Middle frontal gyrus (tissue), 1 donor: ENCODE measurements around the gene MRPL55.
A peak's percentile ranks its signal among the peaks of the same experiment; 100 is the strongest.

Experiments used
- DNase-seq: peaks from one replicate; pipeline ENCODE4 v3.0.0-alpha.2; 2015; ENCODE audit warnings: low spot score; ENCODE audit errors: extremely low spot score

MRPL55 gene

DNA sequence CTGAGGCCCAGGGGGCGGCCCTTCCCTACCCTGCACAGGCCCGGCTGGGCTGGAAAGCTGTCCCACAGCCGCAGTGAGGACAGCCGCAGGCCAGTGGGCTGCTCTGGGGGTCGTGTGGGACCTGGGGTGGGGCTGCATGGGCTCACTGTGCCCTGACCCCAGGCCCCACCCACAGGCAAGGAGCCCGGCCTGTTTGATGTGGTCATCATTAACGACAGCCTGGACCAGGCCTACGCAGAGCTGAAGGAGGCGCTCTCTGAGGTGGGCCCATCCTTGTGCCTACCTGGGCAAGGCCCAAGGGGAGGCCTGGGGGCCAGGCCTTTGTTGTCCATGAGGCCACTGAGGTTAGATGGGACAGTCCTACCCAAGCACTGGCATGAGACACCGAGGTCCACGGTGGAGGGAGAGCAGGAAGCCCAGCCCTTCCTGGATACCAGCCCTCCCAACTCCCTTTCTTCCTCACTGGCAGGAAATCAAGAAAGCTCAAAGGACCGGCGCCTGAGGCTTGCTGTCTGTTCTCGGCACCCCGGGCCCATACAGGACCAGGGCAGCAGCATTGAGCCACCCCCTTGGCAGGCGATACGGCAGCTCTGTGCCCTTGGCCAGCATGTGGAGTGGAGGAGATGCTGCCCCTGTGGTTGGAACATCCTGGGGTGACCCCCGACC lies 39.2 kb upstream of the MRPL55 start:
- no peak for DNase-seq

DNA sequence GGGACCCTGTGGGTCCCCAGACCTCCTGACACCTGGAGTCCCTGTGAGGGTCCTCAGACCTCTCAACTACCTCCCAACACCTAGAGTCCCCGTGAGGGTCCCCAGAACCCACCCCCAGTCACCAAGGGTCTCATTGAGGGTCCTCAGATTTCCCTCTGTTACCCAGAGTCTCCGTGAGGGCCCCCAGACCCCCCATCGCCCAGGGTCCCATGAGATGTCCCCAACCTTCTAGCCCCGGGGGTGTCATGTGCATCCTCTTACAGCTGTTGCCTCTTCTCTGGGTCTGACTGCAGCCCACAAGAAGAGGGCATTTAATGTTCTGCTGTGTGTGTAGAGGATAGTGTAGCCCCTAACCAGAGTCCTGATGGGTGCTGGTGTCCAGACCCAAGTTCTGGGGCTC lies 38.7 kb upstream of the MRPL55 start:
- DNase-seq = no peak

DNA sequence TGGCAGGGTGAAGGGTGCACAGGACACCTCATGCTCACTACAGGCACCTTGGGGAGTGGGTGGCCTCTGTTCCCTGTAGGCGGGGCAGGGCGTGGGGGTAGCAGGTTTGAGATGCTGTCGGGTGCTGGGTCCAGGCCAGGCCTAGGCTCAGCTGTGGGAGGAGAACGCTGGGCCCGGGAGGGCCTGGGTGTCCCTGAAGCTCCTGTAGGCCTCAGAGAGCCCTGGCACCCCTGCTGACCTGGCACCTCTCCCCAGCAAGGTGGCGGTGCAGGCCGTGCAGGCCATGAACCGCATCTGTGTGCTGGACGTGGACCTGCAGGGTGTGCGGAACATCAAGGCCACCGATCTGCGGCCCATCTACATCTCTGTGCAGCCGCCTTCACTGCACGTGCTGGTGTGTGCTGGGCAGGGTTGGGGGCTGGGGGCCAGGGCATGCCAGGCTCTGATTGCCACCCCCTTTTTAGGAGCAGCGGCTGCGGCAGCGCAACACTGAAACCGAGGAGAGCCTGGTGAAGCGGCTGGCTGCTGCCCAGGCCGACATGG lies 38.1 kb upstream of the MRPL55 start:
- no peak for DNase-seq

DNA sequence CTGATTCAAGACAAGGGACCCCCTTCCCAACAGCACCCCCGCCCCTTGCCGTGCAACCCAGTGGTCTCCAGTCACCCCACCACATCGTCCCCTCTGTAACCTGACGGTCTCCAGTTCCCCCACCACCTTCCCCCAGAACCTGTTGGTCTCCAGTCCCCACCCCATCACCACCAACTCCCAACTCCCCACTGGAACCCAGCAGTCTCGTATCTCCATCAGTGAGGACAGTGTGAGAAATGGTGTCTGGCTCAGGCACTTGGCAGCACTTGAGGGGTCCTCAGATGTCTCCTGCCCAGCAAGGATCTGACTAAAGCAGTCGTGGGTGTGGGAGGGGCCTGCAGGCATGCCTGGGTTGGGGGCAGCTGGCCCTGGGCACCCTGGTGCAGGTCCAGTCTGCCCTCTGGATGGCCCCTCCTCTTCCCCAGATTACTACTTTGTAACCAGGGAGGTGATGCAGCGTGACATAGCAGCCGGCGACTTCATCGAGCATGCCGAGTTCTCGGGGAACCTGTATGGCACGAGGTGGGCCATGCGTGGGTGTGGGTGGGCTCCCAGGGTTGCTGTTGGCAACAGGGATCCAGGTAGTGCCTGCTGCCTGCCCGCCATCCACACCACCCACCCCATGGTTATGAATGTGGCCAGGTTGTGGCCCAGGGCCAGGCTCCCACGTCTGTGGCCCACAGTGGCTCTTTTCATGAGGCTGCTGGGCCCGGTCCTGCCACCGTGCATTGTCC lies 37.5 kb upstream of the MRPL55 start:
- DNase-seq = no peak

- no peak for DNase-seq
Observed at GRCh38 chr1:228145463-228146416, 36.6 kb upstream of the MRPL55 start.

GRCh38 chr1:228144993-228145343 lies 35.9 kb upstream of the MRPL55 start:
- no peak for DNase-seq

- no peak for DNase-seq
Observed at GRCh38 chr1:228144193-228144992, 35.3 kb upstream of the MRPL55 start.

DNA sequence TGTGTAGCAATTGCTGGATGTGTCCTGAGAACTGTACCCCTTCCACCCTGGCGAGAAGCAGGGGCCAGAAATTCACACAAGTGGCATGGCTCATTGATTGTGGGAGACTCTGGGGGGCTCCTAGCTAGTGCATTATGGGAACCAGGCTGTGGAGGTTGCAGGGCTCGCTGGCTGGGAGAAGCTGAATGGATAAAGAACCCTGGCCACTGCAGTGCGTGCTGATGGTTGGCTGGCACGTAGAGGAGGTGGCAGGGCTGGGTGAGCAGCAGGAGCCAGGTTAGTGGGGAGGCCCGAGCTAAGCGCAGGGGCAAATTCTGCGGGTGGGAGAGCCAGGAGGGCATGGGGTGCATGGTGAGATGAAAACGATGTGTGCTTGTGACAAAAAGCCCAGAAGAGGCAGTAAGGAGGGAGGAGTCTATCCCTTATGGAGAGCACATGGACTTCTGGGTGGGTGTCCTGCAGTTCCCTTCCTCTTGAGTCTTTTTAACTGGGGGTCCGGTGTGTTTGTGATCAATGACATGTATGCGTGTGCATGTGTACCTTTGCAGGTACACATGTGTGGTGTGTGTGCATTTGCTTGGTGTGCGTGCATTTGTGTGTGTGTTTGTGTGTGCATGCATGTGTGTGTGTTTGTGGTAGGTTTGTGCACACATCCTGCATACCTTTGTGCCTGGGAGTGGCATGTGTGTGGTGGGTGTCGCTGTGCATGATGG lies 34.5 kb upstream of the MRPL55 start:
- no peak for DNase-seq

DNA sequence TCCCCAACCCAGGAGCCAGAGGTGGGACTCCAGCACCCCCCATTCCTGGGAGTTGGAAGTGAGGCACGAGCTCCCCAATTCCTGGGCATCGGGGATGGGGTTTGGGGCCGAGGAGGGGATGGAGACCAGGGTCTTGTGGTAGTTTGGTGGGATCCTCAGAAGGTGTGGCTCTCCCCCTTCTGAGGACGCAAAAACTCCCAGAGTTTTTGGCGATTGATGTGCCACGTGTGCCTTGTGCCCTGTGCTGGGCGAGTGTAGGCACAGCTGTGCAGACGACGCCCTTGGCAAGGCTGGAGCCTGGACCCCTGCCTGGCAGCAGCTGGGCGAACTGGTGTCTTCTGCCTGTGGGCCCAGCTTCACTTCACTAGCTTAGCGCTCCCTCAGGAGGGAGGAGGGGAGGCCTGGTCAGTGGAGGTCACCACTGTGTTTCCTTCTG lies 33.6 kb upstream of the MRPL55 start:
- DNase-seq = no peak

DNA sequence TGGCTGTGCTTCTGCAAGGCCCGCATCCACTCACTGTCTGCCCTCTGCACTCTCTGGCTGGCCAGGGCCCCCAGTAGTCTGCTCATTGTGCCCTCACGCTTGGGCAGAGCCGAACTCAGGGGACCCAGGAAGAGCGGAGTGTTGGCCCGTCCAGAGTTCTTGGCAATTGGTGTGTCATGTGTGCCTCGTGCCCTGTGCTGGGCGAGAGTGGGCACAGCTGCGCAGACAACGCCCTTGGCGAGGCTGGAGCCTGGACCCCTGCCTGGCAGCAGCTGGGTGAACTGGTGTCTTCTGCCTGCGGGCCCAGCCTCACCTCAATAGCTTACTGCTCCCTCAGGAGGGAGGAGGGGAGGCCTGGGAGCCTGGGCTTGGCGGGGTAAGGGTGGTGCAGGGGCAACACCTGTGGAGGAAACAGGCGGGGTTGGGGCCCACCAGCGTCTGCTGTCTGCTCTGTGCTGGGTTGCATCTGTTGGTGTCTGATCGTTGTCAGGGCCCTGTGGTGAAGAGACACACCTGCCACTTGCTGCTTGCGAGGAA lies 33.1 kb upstream of the MRPL55 start:
- DNase-seq = no peak

DNA sequence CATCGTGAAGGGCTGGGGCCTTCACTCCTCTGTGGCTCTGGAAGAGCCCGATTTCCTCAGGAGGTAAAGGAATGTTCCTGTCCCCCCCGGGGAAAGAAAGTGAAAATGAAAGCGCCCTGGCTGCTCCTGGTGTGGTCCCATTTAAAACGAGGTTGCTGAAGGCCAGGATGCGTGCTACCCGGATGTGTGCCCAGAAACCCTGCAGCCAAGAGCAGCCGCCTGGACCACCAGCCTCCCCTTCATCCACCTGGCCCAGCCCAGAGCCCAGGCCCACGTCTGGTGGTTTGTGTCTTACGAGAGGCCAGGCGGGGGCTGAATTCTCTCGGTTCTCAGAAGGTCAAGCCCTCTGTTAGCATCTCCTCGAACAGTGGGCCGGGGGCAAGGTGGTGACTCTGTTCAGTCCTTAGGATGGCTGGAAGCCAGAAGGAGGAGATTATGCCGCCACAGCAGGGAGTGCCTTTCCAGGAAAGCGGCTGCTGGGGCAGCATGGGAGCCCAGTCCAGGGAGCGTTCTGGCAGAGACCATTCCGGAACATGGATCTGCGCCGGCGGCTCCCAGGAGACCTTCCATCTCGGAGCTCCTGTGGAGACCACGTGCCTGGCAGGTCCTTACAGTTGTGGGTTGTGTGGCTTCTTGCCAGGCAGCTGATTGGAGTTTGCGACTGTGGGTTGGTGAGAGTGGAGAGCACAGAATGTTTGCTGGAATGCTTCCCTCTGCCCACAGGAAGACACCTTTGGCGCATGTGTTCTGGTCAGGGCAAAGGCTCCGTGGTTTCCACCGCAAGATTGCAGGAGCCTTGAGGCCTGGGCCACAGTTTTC lies 32.3 kb upstream of the MRPL55 start:
- no peak for DNase-seq

GRCh38 chr1:228140724-228141225 lies 31.7 kb upstream of the MRPL55 start:
- no peak for DNase-seq

GRCh38 chr1:228139931-228140723 lies 31.0 kb upstream of the MRPL55 start, which contains the start of gene GUK1:
Gene GUK1, plus strand, starts transcription at chr1:228140279. Its CDS starts 24 bp downstream, at chr1:228140303.
- peak; percentile 93 for DNase-seq

DNA sequence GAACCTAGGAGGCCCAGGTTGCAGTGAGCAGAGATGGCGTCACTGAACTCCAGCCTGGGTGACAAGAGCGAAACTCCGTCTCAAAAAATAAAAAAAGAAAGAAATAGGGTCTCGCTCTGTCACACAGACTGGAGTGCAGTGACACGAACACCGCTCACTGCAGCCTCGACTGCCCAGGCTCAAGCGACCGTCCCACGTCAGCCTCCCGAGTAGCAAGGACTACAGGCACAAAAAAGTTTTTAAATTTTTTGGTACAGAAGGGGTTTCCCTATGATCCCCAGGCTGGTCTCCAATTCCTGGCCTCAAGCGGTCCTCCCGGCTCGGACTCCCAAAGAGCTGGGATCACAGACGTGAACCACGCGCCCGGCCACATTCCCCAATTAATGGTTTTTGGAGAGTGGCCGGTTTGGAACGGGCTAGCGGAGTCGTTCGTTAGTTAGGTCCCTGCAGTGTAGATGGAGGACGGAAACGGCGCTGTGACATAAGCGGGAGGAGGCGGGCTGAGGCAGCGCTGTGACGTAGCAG lies 30.4 kb upstream of the MRPL55 start:
- no peak for DNase-seq

- no peak for DNase-seq
Observed at GRCh38 chr1:228136901-228137300, 27.8 kb upstream of the MRPL55 start.

DNA sequence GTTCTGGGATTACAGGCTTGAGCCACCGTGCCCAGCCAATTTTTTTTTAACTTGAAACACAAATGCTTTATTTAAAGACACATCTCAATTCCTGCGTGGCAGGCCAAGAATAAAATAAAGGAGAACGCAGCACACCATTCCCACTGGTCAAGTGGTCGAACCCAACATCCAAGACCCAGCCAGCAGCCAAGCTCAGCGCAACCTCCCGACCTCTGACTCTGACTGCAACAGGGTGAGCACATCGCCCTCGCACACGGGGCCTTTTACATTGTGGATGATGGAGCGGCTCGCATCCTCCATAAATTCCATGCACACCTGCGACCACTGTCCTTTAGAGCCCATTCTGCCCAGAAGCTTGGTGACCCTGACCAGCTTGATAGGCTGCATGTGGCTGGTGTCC lies 25.5 kb upstream of the MRPL55 start:
- DNase-seq = no peak

DNA sequence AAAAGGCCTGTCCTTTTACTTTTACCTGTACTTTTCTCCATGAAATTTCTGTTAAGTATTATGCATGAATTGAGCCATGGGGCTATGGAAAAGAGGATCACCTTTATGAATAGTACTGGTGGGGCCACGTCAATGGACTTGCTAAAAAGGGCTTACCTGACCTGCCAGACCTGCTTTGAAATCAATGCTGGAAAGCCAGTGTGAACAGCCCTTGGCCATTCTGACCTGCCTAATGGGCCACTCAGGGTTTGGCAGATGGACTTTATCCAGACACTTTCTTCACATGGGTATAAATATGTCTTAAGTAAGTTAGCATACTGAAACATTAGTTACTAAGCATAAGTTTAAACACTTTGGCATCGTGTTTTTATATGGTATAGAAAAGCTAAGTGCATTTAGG lies 22.7 kb upstream of the MRPL55 start:
- no peak for DNase-seq

GRCh38 chr1:228125185-228125584 lies 16.1 kb upstream of the MRPL55 start:
- no peak for DNase-seq
